Measurements from ENCODE around the gene KCTD11.
"Not testable (repeated sequence)": the region's sequence is repeated elsewhere in the genome, so short reads cannot be mapped to it uniquely, and the experiment has no call there.

DNA sequence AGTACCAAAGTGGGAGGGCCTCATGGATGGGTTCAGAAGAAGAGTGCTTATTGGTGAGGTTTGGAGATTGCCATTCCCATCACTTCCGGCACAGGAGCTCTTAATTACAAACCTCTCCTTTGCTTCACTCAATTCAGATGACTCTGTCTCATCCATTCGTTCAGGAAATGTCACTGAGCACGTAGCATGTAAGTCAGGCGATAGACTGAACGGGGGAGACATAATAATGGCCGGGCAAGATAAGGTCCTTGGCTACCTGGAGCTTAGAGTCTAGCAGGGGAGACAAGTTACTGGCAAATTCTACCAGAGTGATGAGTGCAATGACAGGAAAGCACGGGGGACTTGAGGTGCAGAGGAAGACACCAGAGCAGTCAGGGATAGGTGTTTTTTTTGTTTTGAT lies 14.0 kb downstream of the KCTD11 start:
- TF ChIP-seq, protein P1, sequence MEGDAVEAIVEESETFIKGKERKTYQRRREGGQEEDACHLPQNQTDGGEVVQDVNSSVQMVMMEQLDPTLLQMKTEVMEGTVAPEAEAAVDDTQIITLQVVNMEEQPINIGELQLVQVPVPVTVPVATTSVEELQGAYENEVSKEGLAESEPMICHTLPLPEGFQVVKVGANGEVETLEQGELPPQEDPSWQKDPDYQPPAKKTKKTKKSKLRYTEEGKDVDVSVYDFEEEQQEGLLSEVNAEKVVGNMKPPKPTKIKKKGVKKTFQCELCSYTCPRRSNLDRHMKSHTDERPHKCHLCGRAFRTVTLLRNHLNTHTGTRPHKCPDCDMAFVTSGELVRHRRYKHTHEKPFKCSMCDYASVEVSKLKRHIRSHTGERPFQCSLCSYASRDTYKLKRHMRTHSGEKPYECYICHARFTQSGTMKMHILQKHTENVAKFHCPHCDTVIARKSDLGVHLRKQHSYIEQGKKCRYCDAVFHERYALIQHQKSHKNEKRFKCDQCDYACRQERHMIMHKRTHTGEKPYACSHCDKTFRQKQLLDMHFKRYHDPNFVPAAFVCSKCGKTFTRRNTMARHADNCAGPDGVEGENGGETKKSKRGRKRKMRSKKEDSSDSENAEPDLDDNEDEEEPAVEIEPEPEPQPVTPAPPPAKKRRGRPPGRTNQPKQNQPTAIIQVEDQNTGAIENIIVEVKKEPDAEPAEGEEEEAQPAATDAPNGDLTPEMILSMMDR (conservative IDR thresholded peaks at IDR 0.05) = not testable (repeated sequence)
- TF ChIP-seq EZH2 (IDR thresholded peaks at IDR 0.05; ENCODE audit: low read depth) = not testable (repeated sequence)
